ENCODE measurements around the gene CCDC92.
A peak's percentile ranks its signal among the peaks of the same experiment; 100 is the strongest.

Gene CCDC92

GRCh38 chr12:124002021-124002644 is 29.5 kb upstream of the CCDC92 start:
- no peak for DNase-seq (ENCODE audit: low read depth in 3 of 3)

- no peak for DNase-seq (ENCODE audit: low read depth in 3 of 3)
These were observed 28.7 kb upstream of the CCDC92 start for GRCh38 chr12:124001343-124001742.

- no peak for DNase-seq (ENCODE audit: low read depth in 3 of 3)
These were observed 27.5 kb upstream of the CCDC92 start for GRCh38 chr12:124000111-124000510.

GRCh38 chr12:123998991-123999359 is 26.3 kb upstream of the CCDC92 start:
- no peak for DNase-seq (ENCODE audit: low read depth in 3 of 3)

- no peak for DNase-seq (ENCODE audit: low read depth in 3 of 3)
These were observed 25.8 kb upstream of the CCDC92 start for GRCh38 chr12:123998344-123998990.

GRCh38 chr12:123997908-123998307 is 25.3 kb upstream of the CCDC92 start:
- DNase-seq (ENCODE audit: low read depth in 3 of 3): no peak

- no peak for DNase-seq (ENCODE audit: low read depth in 3 of 3)
These were observed 24.6 kb upstream of the CCDC92 start for GRCh38 chr12:123997033-123997822.

- DNase-seq (ENCODE audit: low read depth in 3 of 3): no peak
These were observed 23.9 kb upstream of the CCDC92 start for GRCh38 chr12:123996581-123996980.

- DNase-seq (ENCODE audit: low read depth in 3 of 3): no peak
These were observed 22.6 kb upstream of the CCDC92 start for GRCh38 chr12:123995023-123995748.

- DNase-seq (ENCODE audit: low read depth in 3 of 3): no peak
These were observed 19.6 kb upstream of the CCDC92 start for GRCh38 chr12:123992118-123992825.

- DNase-seq (ENCODE audit: low read depth in 3 of 3): no peak
These were observed 18.8 kb upstream of the CCDC92 start for GRCh38 chr12:123991372-123991951.

- no peak for DNase-seq (ENCODE audit: low read depth in 3 of 3)
These were observed 17.9 kb upstream of the CCDC92 start for GRCh38 chr12:123990511-123990910.

GRCh38 chr12:123989753-123990152 is 17.1 kb upstream of the CCDC92 start:
- no peak for DNase-seq (ENCODE audit: low read depth in 3 of 3)

- no peak for DNase-seq (ENCODE audit: low read depth in 3 of 3)
These were observed 16.5 kb upstream of the CCDC92 start for GRCh38 chr12:123989168-123989567.

- no peak for DNase-seq (ENCODE audit: low read depth in 3 of 3)
These were observed 14.4 kb upstream of the CCDC92 start for GRCh38 chr12:123987022-123987421.

- no peak for DNase-seq (ENCODE audit: low read depth in 3 of 3)
These were observed 13.8 kb upstream of the CCDC92 start for GRCh38 chr12:123986374-123986965.

GRCh38 chr12:123984903-123985302 is 12.3 kb upstream of the CCDC92 start:
- no peak for DNase-seq (ENCODE audit: low read depth in 3 of 3)

GRCh38 chr12:123983822-123984485 is 11.3 kb upstream of the CCDC92 start:
- DNase-seq (ENCODE audit: low read depth in 3 of 3): peak in 1 of 3 experiments; percentile 14

- DNase-seq (ENCODE audit: low read depth in 3 of 3): no peak
These were observed 9.6 kb upstream of the CCDC92 start for GRCh38 chr12:123982269-123982668.

GRCh38 chr12:123979566-123979965 is 6.9 kb upstream of the CCDC92 start:
- DNase-seq (ENCODE audit: low read depth in 3 of 3): no peak

All from stimulated activated CD4-positive, alpha-beta T cell treated with anti-CD3 and anti-CD28 coated beads, TNF-alpha, amount 100 ng/mL, for 4 hours (primary cell).